H7 (cell line): Measurements from ENCODE around the gene CHST1. TPM values are rescaled to one million over a fixed set of nuclear protein-coding genes. Genes with fewer than 3 reads are reported as not detected.

Experiments used
- DNase-seq: peaks from one replicate; pipeline ENCODE4 v3.0.0; 2012
- H3K27me3 ChIP-seq: 2 replicates; pipeline ENCODE4 v1.6.0; 2011; ENCODE audit warnings: mild to moderate bottlenecking, low read length; ENCODE audit not compliant: control insufficient read depth, insufficient read depth
- H3K36me3 ChIP-seq: replicated peaks from 2 replicates; pipeline ENCODE4 v1.5.1; 2011; ENCODE audit warnings: low read length; ENCODE audit not compliant: control insufficient read depth, insufficient read depth
- H3K4me3 ChIP-seq: 2 replicates; pipeline ENCODE4 v1.5.1; 2011; ENCODE audit warnings: low read depth, mild to moderate bottlenecking, control low read depth, low read length, moderate library complexity; ENCODE audit not compliant: insufficient read depth
- total RNA-seq: library from RNA; depleted of rRNA; stranded (reverse); fragments of >200 nt; shearing (Covaris generic); gene quantifications from 2 replicates; pipeline ENCODE4 v1.2.3, GENCODE V29; 2014

The CHST1 gene
- total RNA-seq, 1 experiment from 2014 or later, result 0.87 TPM

- Histone ChIP-seq H3K36me3 (no peaks in the 10 kb centered on the region), H3K4me3 (no peak overlapping the region), H3K27me3 (peaks cover 43% of the 10 kb centered on the region)
- DNase-seq, result no peak
These were observed 2.7 kb upstream of the CHST1 start for GRCh38 chr11:45667929-45668680.

GRCh38 chr11:45666648-45667642 lies 1.5 kb upstream of the CHST1 start:
- no peak overlapping the region for H3K4me3 ChIP-seq
- peaks cover 47% of the 10 kb centered on the region for H3K27me3 ChIP-seq
- H3K36me3 ChIP-seq, result no peaks in the 10 kb centered on the region
- no peak for DNase-seq

- Histone ChIP-seq H3K4me3 (peak overlapping the region; percentile 28; the same call in 1 of the 2 replicates), H3K36me3 (no peaks in the 10 kb centered on the region), H3K27me3 (peaks cover 47% of the 10 kb centered on the region)
- DNase-seq, result no peak
These were observed 668 bp upstream of the CHST1 start for GRCh38 chr11:45665933-45666647.

GRCh38 chr11:45664376-45665205 lies 831 bp downstream of the CHST1 start:
- Histone ChIP-seq H3K36me3 (no peaks in the 10 kb centered on the region), H3K4me3 (peak overlapping the region; percentile 57), H3K27me3 (peaks cover 47% of the 10 kb centered on the region)
- DNase-seq, result peak; percentile 87

- Histone ChIP-seq H3K36me3 (no peaks in the 10 kb centered on the region), H3K4me3 (peak overlapping the region; percentile 57), H3K27me3 (peaks cover 47% of the 10 kb centered on the region)
- no peak for DNase-seq
These were observed 1.7 kb downstream of the CHST1 start for GRCh38 chr11:45663486-45664375.

- Histone ChIP-seq H3K4me3 (no peak overlapping the region), H3K36me3 (no peaks in the 10 kb centered on the region), H3K27me3 (peaks cover 45% of the 10 kb centered on the region)
- DNase-seq, result no peak
These were observed 2.5 kb downstream of the CHST1 start for GRCh38 chr11:45662665-45663485.

- Histone ChIP-seq H3K4me3 (no peak overlapping the region), H3K27me3 (peaks cover 42% of the 10 kb centered on the region), H3K36me3 (no peaks in the 10 kb centered on the region)
- DNase-seq, result no peak
These were observed 3.2 kb downstream of the CHST1 start for GRCh38 chr11:45662096-45662664.

GRCh38 chr11:45661439-45662055 lies 3.9 kb downstream of the CHST1 start:
- Histone ChIP-seq H3K27me3 (peaks cover 36% of the 10 kb centered on the region), H3K36me3 (no peaks in the 10 kb centered on the region), H3K4me3 (no peak overlapping the region)
- DNase-seq, result no peak

GRCh38 chr11:45660729-45661438 lies 4.5 kb downstream of the CHST1 start:
- Histone ChIP-seq H3K27me3 (peaks cover 29% of the 10 kb centered on the region), H3K36me3 (no peaks in the 10 kb centered on the region), H3K4me3 (no peak overlapping the region)
- no peak for DNase-seq

- Histone ChIP-seq H3K4me3 (no peak overlapping the region), H3K36me3 (no peaks in the 10 kb centered on the region), H3K27me3 (peaks cover 21% of the 10 kb centered on the region)
- no peak for DNase-seq
These were observed 5.6 kb downstream of the CHST1 start for GRCh38 chr11:45659818-45660160.

GRCh38 chr11:45659031-45659817 lies 6.2 kb downstream of the CHST1 start:
- DNase-seq, result no peak
- peaks cover 16% of the 10 kb centered on the region for H3K27me3 ChIP-seq
- no peak overlapping the region for H3K4me3 ChIP-seq

More at GRCh38 chr11:45659031-45659817, 6.2 kb downstream of the CHST1 start:
- no peaks in the 10 kb centered on the region for H3K36me3 ChIP-seq
